B cell (primary cell): ENCODE results near the gene KRT79.

Source experiments
- EZH2 ChIP-seq: IDR thresholded peaks from 2 replicates; pipeline ENCODE4 v1.6.1; 2012; ENCODE audit warnings: borderline replicate concordance, low read depth, mild to moderate bottlenecking, moderate library complexity, low read length; ENCODE audit not compliant: insufficient read depth, poor library complexity, severe bottlenecking
- TF ChIP-seq, protein P1 (sequence below): fragments of 200-600 bp; IDR thresholded peaks from one replicate; pipeline ENCODE4 v1.8.0; 2022; ENCODE audit warnings: antibody characterized with exemption, mild to moderate bottlenecking

DNA sequence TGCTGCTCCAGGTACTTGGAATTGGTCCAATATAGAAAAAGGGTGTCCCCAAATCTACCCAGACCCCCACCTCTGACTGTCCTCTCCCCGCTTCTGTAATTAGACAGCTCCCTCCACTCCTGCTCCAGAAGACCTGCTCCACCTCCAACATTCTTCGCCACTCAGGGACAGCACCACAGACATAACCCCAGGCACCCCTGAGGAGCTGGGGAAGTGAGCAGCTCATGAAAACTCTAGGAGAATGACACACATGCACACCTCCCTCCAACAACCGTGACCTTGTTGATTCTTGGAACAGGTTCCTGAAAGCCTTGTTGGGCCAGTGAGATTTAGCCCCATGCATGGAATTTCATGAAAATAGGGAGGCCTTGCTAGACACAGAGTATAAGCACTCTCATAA, 28.4 kb downstream of the KRT79 start:
- TF ChIP-seq, protein P1, sequence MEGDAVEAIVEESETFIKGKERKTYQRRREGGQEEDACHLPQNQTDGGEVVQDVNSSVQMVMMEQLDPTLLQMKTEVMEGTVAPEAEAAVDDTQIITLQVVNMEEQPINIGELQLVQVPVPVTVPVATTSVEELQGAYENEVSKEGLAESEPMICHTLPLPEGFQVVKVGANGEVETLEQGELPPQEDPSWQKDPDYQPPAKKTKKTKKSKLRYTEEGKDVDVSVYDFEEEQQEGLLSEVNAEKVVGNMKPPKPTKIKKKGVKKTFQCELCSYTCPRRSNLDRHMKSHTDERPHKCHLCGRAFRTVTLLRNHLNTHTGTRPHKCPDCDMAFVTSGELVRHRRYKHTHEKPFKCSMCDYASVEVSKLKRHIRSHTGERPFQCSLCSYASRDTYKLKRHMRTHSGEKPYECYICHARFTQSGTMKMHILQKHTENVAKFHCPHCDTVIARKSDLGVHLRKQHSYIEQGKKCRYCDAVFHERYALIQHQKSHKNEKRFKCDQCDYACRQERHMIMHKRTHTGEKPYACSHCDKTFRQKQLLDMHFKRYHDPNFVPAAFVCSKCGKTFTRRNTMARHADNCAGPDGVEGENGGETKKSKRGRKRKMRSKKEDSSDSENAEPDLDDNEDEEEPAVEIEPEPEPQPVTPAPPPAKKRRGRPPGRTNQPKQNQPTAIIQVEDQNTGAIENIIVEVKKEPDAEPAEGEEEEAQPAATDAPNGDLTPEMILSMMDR, result no peak
- no peak for TF ChIP-seq EZH2
